Measurements from ENCODE around the gene ATP5MC2.
"Not testable (repeated sequence)": the region's sequence is repeated elsewhere in the genome, so short reads cannot be mapped to it uniquely, and the experiment has no call there.

The ATP5MC2 gene

GRCh38 chr12:53646300-53646699, 29.6 kb downstream of the ATP5MC2 start:
- not testable (repeated sequence) for H3K36me3 Mint-ChIP-seq (ENCODE audit: low read depth); ATAC-seq; DNase-seq; H3K9me3 Mint-ChIP-seq; H3K27ac Mint-ChIP-seq; H3K4me1 Mint-ChIP-seq; H3K27me3 Mint-ChIP-seq; H3K4me3 Mint-ChIP-seq

- Mint-ChIP-seq H3K4me3 (no peak overlapping the region), H3K9me3 (no peaks in the 10 kb centered on the region), H3K4me1 (no peaks in the 10 kb centered on the region), H3K27me3 (peaks cover 2% of the 10 kb centered on the region), H3K36me3 (ENCODE audit: low read depth) (no peaks in the 10 kb centered on the region), H3K27ac (no peak overlapping the region)
- DNase-seq: no peak
- no peak for ATAC-seq
Observed at GRCh38 chr12:53645165-53645564, 30.7 kb downstream of the ATP5MC2 start.

- H3K27me3 Mint-ChIP-seq: peaks cover 2% of the 10 kb centered on the region
- no peak overlapping the region for H3K4me3 Mint-ChIP-seq
- H3K27ac Mint-ChIP-seq: no peak overlapping the region
- DNase-seq (no peak), ATAC-seq (no peak)
- H3K9me3 Mint-ChIP-seq: no peaks in the 10 kb centered on the region
- H3K4me1 Mint-ChIP-seq: no peaks in the 10 kb centered on the region
- H3K36me3 Mint-ChIP-seq (ENCODE audit: low read depth): no peaks in the 10 kb centered on the region
Observed at GRCh38 chr12:53644133-53644532, 31.8 kb downstream of the ATP5MC2 start.

- DNase-seq (no peak), ATAC-seq (no peak)
- Mint-ChIP-seq H3K9me3 (no peaks in the 10 kb centered on the region), H3K27ac (no peak overlapping the region), H3K27me3 (peaks cover 2% of the 10 kb centered on the region), H3K36me3 (ENCODE audit: low read depth) (no peaks in the 10 kb centered on the region), H3K4me1 (no peaks in the 10 kb centered on the region), H3K4me3 (no peak overlapping the region)
Observed at GRCh38 chr12:53643232-53643979, 32.5 kb downstream of the ATP5MC2 start.

DNA sequence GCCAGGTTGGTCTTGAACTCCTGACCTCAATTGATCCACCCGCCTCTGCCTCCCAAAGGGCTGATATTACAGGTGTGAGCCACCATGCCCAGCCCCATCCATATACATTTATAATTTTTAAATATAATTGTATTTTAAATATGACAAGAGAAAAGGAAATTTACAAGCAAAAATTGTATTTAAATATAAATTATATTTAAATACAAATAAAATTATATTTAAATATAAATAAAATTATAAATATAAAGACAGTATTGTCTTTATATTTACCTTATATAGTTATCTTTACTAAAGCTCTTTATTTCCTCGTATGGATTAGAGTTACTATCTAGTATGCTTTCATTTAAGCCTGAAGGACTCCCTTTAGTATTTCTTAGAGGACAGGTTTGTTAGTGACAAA, 37.8 kb downstream of the ATP5MC2 start:
- Mint-ChIP-seq H3K27me3 (no peaks in the 10 kb centered on the region), H3K4me1 (no peaks in the 10 kb centered on the region), H3K9me3 (no peaks in the 10 kb centered on the region), H3K4me3 (no peak overlapping the region), H3K36me3 (ENCODE audit: low read depth) (no peaks in the 10 kb centered on the region), H3K27ac (no peak overlapping the region)
- no peak for DNase-seq
- no peak for ATAC-seq

DNA sequence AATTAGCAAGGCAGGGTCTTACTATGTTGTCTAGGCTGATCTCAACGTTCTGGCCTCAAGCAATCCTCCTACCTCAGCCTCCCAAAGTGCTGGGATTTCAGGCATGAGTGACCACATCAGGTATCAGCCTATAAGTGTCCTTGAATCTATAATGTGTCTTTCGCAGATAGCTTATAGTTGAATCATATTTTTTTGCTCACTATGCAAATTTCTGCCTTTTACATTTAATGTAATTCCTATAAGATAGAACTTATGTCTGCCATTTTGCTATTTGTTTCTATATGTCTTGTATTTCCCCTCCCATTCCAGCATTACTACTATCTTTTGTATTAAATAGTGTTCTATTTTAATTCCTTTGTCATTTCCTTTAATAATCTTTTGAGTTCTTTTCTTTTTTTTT, 39.2 kb downstream of the ATP5MC2 start:
- no peak for DNase-seq
- ATAC-seq: no peak
- Mint-ChIP-seq H3K9me3 (no peaks in the 10 kb centered on the region), H3K4me3 (no peak overlapping the region), H3K27me3 (no peaks in the 10 kb centered on the region), H3K27ac (no peak overlapping the region), H3K36me3 (ENCODE audit: low read depth) (no peaks in the 10 kb centered on the region), H3K4me1 (no peaks in the 10 kb centered on the region)

- ATAC-seq; H3K36me3 Mint-ChIP-seq (ENCODE audit: low read depth); H3K9me3 Mint-ChIP-seq; H3K4me3 Mint-ChIP-seq; H3K27me3 Mint-ChIP-seq; DNase-seq; H3K4me1 Mint-ChIP-seq; H3K27ac Mint-ChIP-seq: not testable (repeated sequence)
Observed at GRCh38 chr12:53635708-53636107, 40.2 kb downstream of the ATP5MC2 start.

DNA sequence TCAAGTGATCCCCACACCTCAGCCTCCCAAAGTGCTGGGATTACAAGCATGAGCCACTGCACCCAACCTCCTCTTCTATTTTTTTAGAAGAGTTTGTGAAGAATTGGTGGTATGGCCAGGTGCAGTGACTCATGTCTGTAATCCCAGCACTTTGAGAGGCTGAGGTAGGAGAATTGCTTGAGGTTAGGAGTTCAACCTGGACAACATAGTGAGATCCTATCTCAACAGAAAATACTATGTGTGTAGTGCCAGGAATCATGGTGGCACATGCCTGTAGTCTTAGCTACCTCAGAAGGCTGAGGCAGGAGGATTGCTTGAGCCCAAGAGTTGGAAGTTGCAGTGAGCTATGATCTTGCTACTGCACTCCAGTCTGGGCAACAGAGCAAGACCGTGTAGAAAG, 44.2 kb downstream of the ATP5MC2 start:
- Mint-ChIP-seq H3K27ac (no peak overlapping the region), H3K27me3 (no peaks in the 10 kb centered on the region), H3K36me3 (ENCODE audit: low read depth) (no peaks in the 10 kb centered on the region), H3K4me1 (peaks cover 4% of the 10 kb centered on the region), H3K4me3 (no peak overlapping the region), H3K9me3 (no peaks in the 10 kb centered on the region)
- ATAC-seq (no peak), DNase-seq (no peak)

- no peak overlapping the region for H3K4me3 Mint-ChIP-seq
- DNase-seq: no peak
- H3K4me1 Mint-ChIP-seq: peaks cover 37% of the 10 kb centered on the region
- H3K9me3 Mint-ChIP-seq: no peaks in the 10 kb centered on the region
- H3K36me3 Mint-ChIP-seq (ENCODE audit: low read depth): no peaks in the 10 kb centered on the region
- no peak overlapping the region for H3K27ac Mint-ChIP-seq
- no peak for ATAC-seq
- no peaks in the 10 kb centered on the region for H3K27me3 Mint-ChIP-seq
Observed at GRCh38 chr12:53627919-53628318, 48.0 kb downstream of the ATP5MC2 start.

- Mint-ChIP-seq H3K9me3 (no peaks in the 10 kb centered on the region), H3K36me3 (ENCODE audit: low read depth) (peaks cover 2% of the 10 kb centered on the region), H3K4me3 (peak overlapping the region; percentile 92), H3K4me1 (peaks cover 43% of the 10 kb centered on the region), H3K27me3 (no peaks in the 10 kb centered on the region), H3K27ac (peak overlapping the region; percentile 97)
- DNase-seq (no peak), ATAC-seq (no peak)
Observed at GRCh38 chr12:53626702-53627169, 49.1 kb downstream of the ATP5MC2 start.

- Mint-ChIP-seq H3K27ac (peak within 1 kb of the TSS; percentile 97), H3K4me1 (peaks cover 46% of the 10 kb centered on the region), H3K27me3 (no peaks in the 10 kb centered on the region), H3K4me3 (peak within 1 kb of the TSS; percentile 92), H3K36me3 (ENCODE audit: low read depth) (peaks cover 5% of the 10 kb centered on the region), H3K9me3 (no peaks in the 10 kb centered on the region)
- DNase-seq (peak; percentile 99), ATAC-seq (peak; percentile 98)
Observed at GRCh38 chr12:53625946-53626701, 49.8 kb downstream of the ATP5MC2 start, which contains the start of gene ATF7. Gene ATF7, minus strand, starts transcription at chr12:53626382. Its CDS starts 25,382 bp downstream, at chr12:53601000.

DNA sequence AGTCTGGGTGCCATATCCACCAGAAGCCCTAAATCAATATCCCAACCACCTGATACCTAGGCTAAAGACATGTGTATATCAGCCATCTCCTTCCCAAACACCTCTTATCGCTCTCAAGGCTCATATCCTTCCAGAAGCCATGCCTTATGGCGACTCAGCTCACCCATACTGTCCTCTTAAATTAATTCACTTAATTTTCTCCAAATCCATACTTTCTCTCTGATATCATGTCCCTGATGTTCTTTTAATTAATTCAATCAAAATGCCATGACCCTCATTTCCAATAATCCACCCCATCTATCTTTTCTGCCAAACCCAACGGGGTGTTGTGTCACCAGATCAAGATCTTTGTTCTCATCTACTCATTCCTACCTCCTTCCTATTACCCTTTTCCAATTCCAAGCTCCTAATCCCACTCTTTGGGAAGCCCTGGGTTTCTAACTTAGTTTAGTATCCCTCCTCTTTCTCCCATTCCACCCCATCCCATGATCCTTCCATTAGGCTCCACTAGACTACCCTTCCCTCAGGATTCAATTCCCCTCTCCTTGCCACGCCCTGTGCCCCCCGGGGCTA, 50.4 kb downstream of the ATP5MC2 start:
- no peak for ATAC-seq
- Mint-ChIP-seq H3K36me3 (ENCODE audit: low read depth) (peaks cover 5% of the 10 kb centered on the region), H3K9me3 (no peaks in the 10 kb centered on the region), H3K4me1 (peaks cover 49% of the 10 kb centered on the region), H3K27ac (peak overlapping the region; percentile 97), H3K4me3 (peak overlapping the region; percentile 92), H3K27me3 (no peaks in the 10 kb centered on the region)
- DNase-seq: no peak

DNA sequence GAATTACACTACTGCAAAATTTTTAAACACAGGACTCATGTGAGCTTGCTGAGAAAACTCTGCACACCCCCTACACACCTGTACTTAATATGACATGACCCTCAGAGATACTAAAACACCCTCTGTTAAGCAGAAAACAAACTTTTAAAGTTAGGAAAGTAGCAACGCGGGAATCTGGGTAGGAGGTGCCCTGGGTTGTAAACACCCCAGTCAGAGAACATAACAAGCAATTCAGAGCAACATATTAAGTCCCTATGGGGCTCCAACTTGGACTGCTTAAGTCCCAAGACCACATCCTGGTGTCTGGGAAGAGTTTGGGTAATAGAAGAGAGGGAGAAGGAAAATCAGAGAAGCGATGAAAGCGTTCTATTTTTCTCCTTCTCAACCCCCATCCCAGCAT, 50.9 kb downstream of the ATP5MC2 start:
- Mint-ChIP-seq H3K4me3 (peak overlapping the region; percentile 92), H3K27me3 (no peaks in the 10 kb centered on the region), H3K9me3 (no peaks in the 10 kb centered on the region), H3K4me1 (peaks cover 49% of the 10 kb centered on the region), H3K27ac (peak overlapping the region; percentile 97), H3K36me3 (ENCODE audit: low read depth) (peaks cover 5% of the 10 kb centered on the region)
- ATAC-seq (no peak), DNase-seq (no peak)

- ATAC-seq (no peak), DNase-seq (no peak)
- H3K27me3 Mint-ChIP-seq: no peaks in the 10 kb centered on the region
- no peak overlapping the region for H3K27ac Mint-ChIP-seq
- no peaks in the 10 kb centered on the region for H3K9me3 Mint-ChIP-seq
- peak overlapping the region; percentile 92 for H3K4me3 Mint-ChIP-seq
- H3K4me1 Mint-ChIP-seq: peaks cover 49% of the 10 kb centered on the region
- H3K36me3 Mint-ChIP-seq (ENCODE audit: low read depth): peaks cover 5% of the 10 kb centered on the region
Observed at GRCh38 chr12:53624458-53624857, 51.4 kb downstream of the ATP5MC2 start.

Measured in activated naive CD8-positive, alpha-beta T cell treated with anti-CD3 and anti-CD28 coated beads, Interleukin-2, amount 50 U/mL, for 24 hours (primary cell).